H9 (cell line): ENCODE results near the gene IL1A. TPM values are rescaled to one million over a fixed set of nuclear protein-coding genes. Genes with fewer than 3 reads are reported as not detected.

Experiments used
- DNase-seq: peaks from one replicate; pipeline ENCODE4 v3.0.0-alpha.2; 2017
- H2AFZ ChIP-seq: one replicate; pipeline ENCODE4 v1.6.1; 2013; ENCODE audit warnings: mild to moderate bottlenecking, low read length, control low read depth, moderate library complexity
- H2AK5ac ChIP-seq: 2 replicates; pipeline ENCODE4 v1.6.1; 2013; ENCODE audit warnings: low read length, control low read depth, mixed read lengths; ENCODE audit not compliant: insufficient read length
- H2BK120ac ChIP-seq: one replicate; pipeline ENCODE4 v1.6.1; 2013; ENCODE audit warnings: low read depth, mild to moderate bottlenecking, low read length, control low read depth, inconsistent platforms; ENCODE audit not compliant: poor library complexity, severe bottlenecking
- H2BK12ac ChIP-seq: 2 replicates; pipeline ENCODE4 v1.6.1; 2013; ENCODE audit warnings: low read length, control low read depth, mixed read lengths, low read depth; ENCODE audit not compliant: insufficient read length
- H2BK15ac ChIP-seq: 2 replicates; pipeline ENCODE4 v1.6.1; 2013; ENCODE audit warnings: low read depth, low read length, control low read depth
- H2BK20ac ChIP-seq: one replicate; pipeline ENCODE4 v1.6.1; 2013; ENCODE audit warnings: low read depth, mild to moderate bottlenecking, low read length, control low read depth, inconsistent platforms; ENCODE audit not compliant: poor library complexity, severe bottlenecking
- H2BK5ac ChIP-seq: 2 replicates; pipeline ENCODE4 v1.6.1; 2013; ENCODE audit warnings: low read length, control low read depth, mixed read lengths; ENCODE audit not compliant: insufficient read length
- H3K14ac ChIP-seq: 2 replicates; pipeline ENCODE4 v1.6.1; 2013; ENCODE audit warnings: low read length, control low read depth; ENCODE audit not compliant: insufficient read depth
- H3K18ac ChIP-seq: 2 replicates; pipeline ENCODE4 v1.6.1; 2013; ENCODE audit warnings: low read depth, mild to moderate bottlenecking, mixed read lengths, low read length, control low read depth; ENCODE audit not compliant: insufficient read length
- H3K23ac ChIP-seq: 2 replicates; pipeline ENCODE4 v1.6.1; 2013; ENCODE audit warnings: low read length, control low read depth, mixed read lengths, low read depth; ENCODE audit not compliant: insufficient read length
- H3K23me2 ChIP-seq: 2 replicates; pipeline ENCODE4 v1.6.1; 2013; ENCODE audit warnings: low read depth, mild to moderate bottlenecking, mixed read lengths, low read length, control low read depth; ENCODE audit not compliant: insufficient read length, poor library complexity, severe bottlenecking
- H3K27ac ChIP-seq: 2 replicates; pipeline ENCODE4 v1.5.1; 2013; ENCODE audit warnings: low read length, control low read depth, mixed read lengths, low read depth; ENCODE audit not compliant: insufficient read length
- H3K27me3 ChIP-seq: 2 replicates; pipeline ENCODE4 v1.6.1; 2013; ENCODE audit warnings: low read length, control low read depth, inconsistent platforms; ENCODE audit not compliant: insufficient read depth
- H3K4ac ChIP-seq: 2 replicates; pipeline ENCODE4 v1.6.1; 2013; ENCODE audit warnings: low read depth, mild to moderate bottlenecking, control low read depth, inconsistent platforms, low read length, moderate library complexity
- H3K4me1 ChIP-seq: 2 replicates; pipeline ENCODE4 v1.6.1; 2013; ENCODE audit warnings: low read length, control low read depth, inconsistent platforms; ENCODE audit not compliant: insufficient read depth
- H3K4me2 ChIP-seq: 2 replicates; pipeline ENCODE4 v1.6.1; 2013; ENCODE audit warnings: low read length, control low read depth, mixed read lengths; ENCODE audit not compliant: insufficient read length, insufficient read depth
- H3K56ac ChIP-seq: 2 replicates; pipeline ENCODE4 v1.6.1; 2013; ENCODE audit warnings: low read depth, mild to moderate bottlenecking, mixed read lengths, low read length, control low read depth; ENCODE audit not compliant: insufficient read length
- H3K79me1 ChIP-seq: 2 replicates; pipeline ENCODE4 v1.6.1; 2013; ENCODE audit warnings: low read depth, mild to moderate bottlenecking, moderate library complexity, low read length, control low read depth, inconsistent platforms; ENCODE audit not compliant: insufficient read depth, poor library complexity, severe bottlenecking
- H3K79me2 ChIP-seq: 2 replicates; pipeline ENCODE4 v1.6.1; 2013; ENCODE audit warnings: low read length, control low read depth, inconsistent platforms; ENCODE audit not compliant: insufficient read depth
- H3K9ac ChIP-seq: 2 replicates; pipeline ENCODE4 v1.6.1; 2013; ENCODE audit warnings: low read length, control low read depth, mixed read lengths; ENCODE audit not compliant: insufficient read length; ENCODE audit errors: extremely low read depth
- H3K9me3 ChIP-seq: one replicate; pipeline ENCODE4 v1.6.1; 2013; ENCODE audit warnings: low read depth, low read length, inconsistent platforms; ENCODE audit not compliant: control insufficient read depth
- H3T11ph ChIP-seq: one replicate; pipeline ENCODE4 v1.6.1; 2013; ENCODE audit warnings: mild to moderate bottlenecking, low read length, control low read depth, inconsistent platforms
- H4K20me1 ChIP-seq: one replicate; pipeline ENCODE4 v1.6.1; 2013; ENCODE audit not compliant: control insufficient read depth, insufficient read length, insufficient read depth
- H4K5ac ChIP-seq: 2 replicates; pipeline ENCODE4 v1.6.1; 2013; ENCODE audit warnings: low read depth, mild to moderate bottlenecking, mixed read lengths, low read length, control low read depth; ENCODE audit not compliant: insufficient read length
- H4K8ac ChIP-seq: replicated peaks from 2 replicates; pipeline ENCODE4 v1.6.1; 2013; ENCODE audit warnings: low read length, control low read depth, mixed read lengths, low read depth; ENCODE audit not compliant: insufficient read length
- H4K91ac ChIP-seq: 2 replicates; pipeline ENCODE4 v1.6.1; 2013; ENCODE audit warnings: low read depth, mild to moderate bottlenecking, moderate library complexity, mixed read lengths, low read length, control low read depth; ENCODE audit not compliant: insufficient read length
- H3K27ac Mint-ChIP-seq, 3 experiments: 2 replicates in 2 of 3; 3 replicates in 1 of 3; pipeline ENCODE4 v1.8.0; 2020 to 2021; ENCODE audit warnings: mixed read lengths in 3 of 3, mild to moderate bottlenecking in 1 of 3, moderate library complexity in 1 of 3
- H3K27me3 Mint-ChIP-seq: 2 replicates; pipeline ENCODE4 v1.8.0; 2021; ENCODE audit warnings: low read depth, mild to moderate bottlenecking, moderate library complexity, mixed read lengths
- H3K36me3 Mint-ChIP-seq, 3 experiments: 2 replicates in 2 of 3; 3 replicates in 1 of 3; pipeline ENCODE4 v1.8.0; 2020 to 2021; ENCODE audit warnings: low read depth in 3 of 3, mixed read lengths in 3 of 3; ENCODE audit not compliant: insufficient read depth in 1 of 3
- H3K4me1 Mint-ChIP-seq, 2 experiments: 2 replicates each; pipeline ENCODE4 v1.8.0; 2020; ENCODE audit warnings: mixed read lengths in 2 of 2
- H3K4me3 Mint-ChIP-seq, 2 experiments: 2 replicates in 1 of 2; 3 replicates in 1 of 2; pipeline ENCODE4 v1.8.0; 2020 to 2021; ENCODE audit warnings: mild to moderate bottlenecking in 2 of 2, mixed read lengths in 2 of 2, moderate library complexity in 1 of 2
- H3K9me3 Mint-ChIP-seq, 2 experiments: 2 replicates in 1 of 2; 3 replicates in 1 of 2; pipeline ENCODE4 v1.8.0; 2020; ENCODE audit warnings: mild to moderate bottlenecking in 2 of 2, mixed read lengths in 2 of 2, moderate library complexity in 1 of 2
- CTCF ChIP-seq: fragments of 200-600 bp; sonication (generic); conservative IDR thresholded peaks from 3 replicates; pipeline ENCODE4 v1.8.0; 2021; ENCODE audit warnings: antibody characterized with exemption, mild to moderate bottlenecking
- WGBS: extraction: QIAGEN DNeasy Blood & Tissue Kit; methylation state at CpG from one replicate; pipeline ENCODE4 v1.1.7; 2013; ENCODE audit warnings: missing lambda C conversion rate, low lambda C conversion rate, mixed read lengths; ENCODE audit not compliant: insufficient read length; ENCODE audit errors: extremely low coverage; 5-methylcytosine and 5-hydroxymethylcytosine counted together
- total RNA-seq: library from RNA; stranded (reverse); gene quantifications from 2 replicates; pipeline ENCODE4 v1.2.1, GENCODE V29; 2021

IL1A gene
- total RNA-seq, 1 experiment from 2014 or later = 0.35 TPM

- Mint-ChIP-seq H3K4me1 (peaks cover 33 to 34% of the 10 kb centered on the region in 2 experiments), H3K36me3 (no peaks in the 10 kb centered on the region; a peak in 1 of 7 replicates), H3K9me3 (no peaks in the 10 kb centered on the region), H3K4me3 (no peak overlapping the region; a peak in 1 of 5 replicates), H3K27ac (no peak overlapping the region), H3K27me3 (no peaks in the 10 kb centered on the region)
- DNase-seq = no peak
- Histone ChIP-seq H3K79me1 (no peaks in the 10 kb centered on the region), H3K27me3 (no peaks in the 10 kb centered on the region), H2AK5ac (no peak overlapping the region), H2BK12ac (no peak overlapping the region), H2BK20ac (no peak overlapping the region), H3K56ac (no peak overlapping the region), H2BK15ac (no peak overlapping the region), H2AFZ (no peak overlapping the region), H2BK120ac (no peak overlapping the region), H3K23ac (no peak overlapping the region), H3K18ac (no peak overlapping the region), H4K5ac (no peak overlapping the region), H4K91ac (no peak overlapping the region), H3K4ac (no peak overlapping the region), H3K27ac (no peak overlapping the region), H4K8ac (no peak overlapping the region), H3T11ph (no peak overlapping the region), H3K9me3 (no peaks in the 10 kb centered on the region), H3K9ac (no peak overlapping the region), H4K20me1 (no peaks in the 10 kb centered on the region), H3K14ac (no peak overlapping the region), H3K23me2 (no peaks in the 10 kb centered on the region), H3K4me1 (peaks cover 7% of the 10 kb centered on the region), H3K4me2 (no peak overlapping the region), H3K79me2 (no peaks in the 10 kb centered on the region), H2BK5ac (no peak overlapping the region)
- TF ChIP-seq CTCF = no peak
- WGBS = no CpG with 5 or more reads among the region's 3 CpGs
Measured at GRCh38 chr2:112783187-112783714, 1.0 kb downstream of the IL1A start.
